ENCODE data around the gene FBXO5.
A peak's percentile ranks its signal among the peaks of the same experiment; 100 is the strongest.
"Not testable (repeated sequence)": the region's sequence is repeated elsewhere in the genome, so short reads cannot be mapped to it uniquely, and the experiment has no call there.

Gene FBXO5

DNA sequence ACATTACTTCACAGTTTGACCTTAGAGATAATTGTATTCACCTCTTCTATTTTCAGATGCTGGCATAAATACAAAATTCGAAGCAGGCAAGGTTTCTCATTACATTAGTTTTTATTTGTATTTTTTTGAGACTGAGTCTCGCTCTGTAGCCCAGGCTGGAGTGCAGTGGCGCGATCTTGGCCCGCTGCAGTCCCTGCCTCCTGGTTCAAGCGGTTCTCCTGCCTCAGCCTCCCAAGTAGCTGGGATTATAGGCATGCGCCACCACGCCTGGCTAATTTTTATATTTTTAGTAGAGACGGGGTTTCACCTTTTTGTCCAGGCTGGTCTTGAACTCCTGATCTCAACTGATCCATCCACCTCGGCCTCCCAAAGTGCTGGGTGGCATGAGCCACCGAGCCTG, 2.5 kb upstream of the FBXO5 start:
- not testable (repeated sequence) for DNase-seq

GRCh38 chr6:152984513-152984872, 1.7 kb upstream of the FBXO5 start:
- no peak for DNase-seq

- peak; percentile 44 for DNase-seq
Measured at GRCh38 chr6:152983637-152984512, 1.0 kb upstream of the FBXO5 start.

DNA sequence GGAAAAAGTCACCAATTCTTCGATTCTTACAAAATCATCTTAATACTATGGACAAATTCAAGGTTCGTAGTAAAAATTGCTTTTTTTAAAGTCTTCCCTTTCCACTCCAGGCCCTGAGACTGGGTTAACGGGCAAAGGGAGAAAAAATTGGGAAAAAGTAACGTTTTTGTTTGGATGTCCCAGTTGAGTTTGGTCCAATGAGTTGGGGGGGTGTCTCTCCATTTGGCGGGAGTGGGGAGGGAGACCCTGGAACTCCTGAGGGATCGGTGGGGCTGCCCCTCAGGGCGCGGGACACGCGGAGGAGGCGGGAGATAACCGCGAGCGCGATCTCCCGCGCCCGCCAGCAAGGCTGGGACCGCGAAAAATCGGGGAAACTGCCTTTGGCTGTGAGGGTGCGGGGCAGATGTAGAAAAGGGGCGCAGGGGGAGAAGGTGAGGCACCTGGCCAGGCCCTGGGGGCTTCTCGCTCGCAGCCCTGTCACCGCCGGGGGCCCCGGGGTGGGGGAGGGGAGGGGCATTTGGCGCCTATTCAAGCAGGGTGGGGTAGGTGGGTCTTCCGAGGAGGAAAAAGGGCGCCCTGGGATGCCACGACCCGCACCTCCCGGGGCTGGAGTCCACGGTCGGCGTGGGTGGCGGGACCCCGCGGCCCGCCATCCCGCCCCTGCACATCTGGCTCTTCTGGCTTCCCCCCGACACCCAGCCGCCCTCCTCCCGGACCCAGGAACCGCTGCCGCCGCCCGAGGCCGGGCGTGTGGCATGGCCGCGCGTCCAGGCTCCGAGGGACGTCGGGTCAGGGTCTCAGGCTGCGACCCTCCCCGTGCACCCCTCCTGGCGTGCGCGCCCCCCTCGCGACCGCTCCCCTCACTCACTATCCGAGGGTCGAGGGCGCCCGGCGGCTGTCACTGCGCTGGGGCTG, 595 bp downstream of the FBXO5 start:
- peak; percentile 33 for DNase-seq

- no peak for DNase-seq
Measured at GRCh38 chr6:152981219-152981618, 1.6 kb downstream of the FBXO5 start.

- no peak for DNase-seq
Measured at GRCh38 chr6:152980656-152981055, 2.2 kb downstream of the FBXO5 start.

- no peak for DNase-seq
Measured at GRCh38 chr6:152979116-152979515, 3.7 kb downstream of the FBXO5 start.

- DNase-seq, result no peak
Measured at GRCh38 chr6:152978058-152978457, 4.8 kb downstream of the FBXO5 start.

GRCh38 chr6:152977556-152977955, 5.3 kb downstream of the FBXO5 start:
- no peak for DNase-seq

DNA sequence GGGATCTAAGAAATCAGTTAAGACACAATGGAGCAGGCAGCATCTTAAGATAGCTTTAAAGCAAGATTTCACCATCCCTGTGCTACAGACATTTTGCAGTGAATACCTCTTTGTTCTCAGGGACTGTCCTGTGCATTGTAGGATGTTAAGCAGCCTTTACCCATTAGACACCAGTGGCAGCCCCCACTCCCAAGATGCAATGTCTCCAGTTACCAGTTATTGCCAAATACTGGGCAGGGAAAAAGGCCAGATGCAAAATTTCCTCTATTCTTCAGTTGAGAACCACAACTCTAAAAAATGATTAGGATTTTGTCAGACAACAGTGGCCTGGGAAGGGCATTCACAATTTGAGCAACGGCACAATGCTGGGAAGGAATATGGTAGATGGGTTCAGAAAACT, 6.1 kb downstream of the FBXO5 start:
- DNase-seq, result no peak

DNA sequence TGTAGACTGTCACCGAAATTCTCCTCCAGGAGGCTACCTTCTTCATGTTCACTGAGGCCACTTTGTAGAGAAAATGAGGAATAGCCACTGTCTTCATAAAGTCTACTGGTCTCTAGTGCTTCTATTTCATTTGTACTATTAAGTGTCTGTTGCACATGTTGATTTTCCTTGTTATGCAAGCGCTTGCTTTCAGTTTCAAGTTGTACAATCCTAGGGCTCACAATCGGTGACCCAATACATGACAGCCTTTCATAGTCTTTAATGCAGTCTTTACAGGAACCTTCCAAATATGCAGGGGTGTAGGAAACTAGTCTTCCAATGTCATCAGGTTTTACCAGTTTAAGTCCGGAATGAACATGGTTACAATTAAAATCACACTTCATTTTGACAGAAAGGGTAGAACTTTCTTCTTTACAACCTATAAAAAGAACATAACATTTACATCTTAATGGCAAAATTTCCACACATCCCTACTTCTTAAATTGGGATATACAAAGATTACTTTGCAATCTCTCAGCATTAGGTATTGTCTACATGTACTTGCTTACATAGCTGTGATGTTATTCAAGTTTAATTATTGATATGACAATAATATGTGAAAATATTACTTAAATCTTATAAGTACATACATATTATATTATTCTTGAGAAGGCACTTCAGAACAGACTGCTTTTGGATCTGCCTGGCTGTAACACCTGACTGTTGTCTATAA, 7.5 kb downstream of the FBXO5 start:
- DNase-seq, result no peak

DNA sequence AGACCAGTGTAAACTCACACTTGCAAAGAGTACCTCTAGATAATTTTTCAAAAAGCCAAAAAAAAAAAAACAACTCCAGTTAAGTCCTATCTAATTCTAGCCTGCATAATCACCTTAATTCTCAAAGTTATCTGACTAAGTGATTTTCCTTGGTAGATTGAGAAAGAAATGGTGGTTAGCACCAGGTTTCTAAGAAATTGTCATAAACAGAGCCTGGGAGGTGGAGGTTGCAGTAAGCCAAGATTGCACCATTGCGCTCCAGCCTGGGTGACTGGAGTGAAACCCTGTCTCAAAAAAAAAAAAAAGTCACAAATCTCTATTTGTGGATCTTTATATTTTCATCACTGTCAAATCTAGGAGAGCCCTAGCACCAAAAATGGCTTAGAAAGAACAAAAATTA, 8.9 kb downstream of the FBXO5 start:
- DNase-seq, result no peak

GRCh38 chr6:152969688-152970418, 13.0 kb downstream of the FBXO5 start:
- DNase-seq, result no peak

DNA sequence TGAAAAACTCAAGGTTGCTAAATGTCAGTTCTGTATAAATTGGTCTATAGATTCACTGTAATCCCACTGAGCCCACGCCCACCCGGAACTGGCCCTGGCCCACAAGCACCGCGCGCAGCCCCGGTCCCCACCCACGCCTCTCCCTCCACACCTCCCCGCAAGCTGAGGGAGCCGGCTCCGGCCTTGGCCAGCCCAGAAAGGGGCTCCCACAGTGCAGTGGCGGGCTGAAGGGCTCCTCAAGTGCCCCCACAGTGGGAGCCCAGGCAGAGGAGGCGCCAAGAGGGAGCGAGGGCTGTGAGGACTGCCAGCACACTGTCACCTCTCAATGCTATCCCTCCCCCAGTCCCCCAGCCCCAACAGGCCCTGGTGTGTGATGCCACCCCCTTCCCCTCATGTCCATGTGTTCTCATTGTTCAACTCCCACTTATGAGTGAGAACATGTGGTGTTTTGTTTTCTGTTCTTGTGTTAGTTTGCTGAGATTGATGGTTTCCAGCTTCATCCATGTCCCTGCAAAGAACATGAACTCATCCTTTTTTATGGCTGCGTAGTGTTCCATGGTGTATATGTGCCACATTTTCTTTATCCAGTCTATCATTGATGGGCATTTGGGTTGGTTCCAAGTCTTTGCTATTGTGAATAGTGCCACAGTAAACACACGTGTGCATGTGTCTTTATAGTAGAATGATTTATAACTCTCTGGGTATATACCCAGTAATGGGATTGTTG, 16.5 kb downstream of the FBXO5 start:
- not testable (repeated sequence) for DNase-seq

DNA sequence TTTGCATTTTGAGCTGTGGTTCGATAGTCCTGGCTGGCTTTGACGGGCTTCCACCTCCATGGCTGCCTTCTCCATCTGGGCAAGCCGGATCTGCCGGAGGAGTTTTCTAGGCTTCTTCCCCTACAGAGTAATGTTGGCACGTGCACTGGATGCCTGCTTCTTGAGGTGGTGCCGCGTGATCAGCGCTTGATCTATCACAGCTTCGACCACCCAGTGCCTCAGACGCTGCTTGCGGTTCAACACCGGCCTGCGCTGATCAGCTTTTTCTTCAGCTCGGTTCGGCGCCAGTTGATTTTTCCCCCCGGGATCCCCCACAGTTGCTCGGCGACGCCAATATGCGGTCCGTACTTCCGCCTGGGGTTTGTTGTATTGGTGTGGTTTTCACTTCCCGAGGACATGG, 23.5 kb downstream of the FBXO5 start:
- DNase-seq, result no peak

- DNase-seq, result no peak
Measured at GRCh38 chr6:152957796-152958195, 25.0 kb downstream of the FBXO5 start.

- DNase-seq, result no peak
Measured at GRCh38 chr6:152954443-152954842, 28.4 kb downstream of the FBXO5 start.

DNA sequence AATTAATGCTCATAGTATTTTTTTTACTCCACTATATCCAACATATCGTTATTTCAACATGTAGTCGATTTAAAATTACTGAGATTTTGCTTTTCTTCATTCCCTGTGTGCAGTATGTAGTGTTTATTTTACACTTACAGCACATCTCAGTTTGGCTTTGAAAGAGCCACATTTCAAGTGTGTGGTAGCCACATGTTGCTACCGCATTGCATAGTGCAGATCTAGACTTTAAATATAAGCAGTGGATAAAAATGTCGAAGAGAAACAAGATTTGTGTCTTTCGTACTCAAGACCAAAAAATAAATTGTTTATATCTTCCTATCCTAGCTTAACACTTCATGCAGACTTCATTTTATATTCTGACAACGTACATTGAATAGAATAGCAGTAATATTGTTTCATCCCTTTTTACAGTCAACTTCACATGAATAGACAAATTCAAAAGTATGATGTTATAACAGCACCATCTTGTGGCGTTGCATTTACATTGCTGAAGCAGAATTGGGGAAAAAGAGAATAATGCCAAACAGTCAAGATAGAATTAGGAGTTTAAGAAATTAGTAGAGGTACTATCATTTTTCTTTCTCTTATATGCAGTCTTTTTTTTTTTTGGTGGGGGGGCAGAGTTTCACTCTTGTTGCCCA, 29.9 kb downstream of the FBXO5 start:
- DNase-seq, result peak; percentile 27

DNA sequence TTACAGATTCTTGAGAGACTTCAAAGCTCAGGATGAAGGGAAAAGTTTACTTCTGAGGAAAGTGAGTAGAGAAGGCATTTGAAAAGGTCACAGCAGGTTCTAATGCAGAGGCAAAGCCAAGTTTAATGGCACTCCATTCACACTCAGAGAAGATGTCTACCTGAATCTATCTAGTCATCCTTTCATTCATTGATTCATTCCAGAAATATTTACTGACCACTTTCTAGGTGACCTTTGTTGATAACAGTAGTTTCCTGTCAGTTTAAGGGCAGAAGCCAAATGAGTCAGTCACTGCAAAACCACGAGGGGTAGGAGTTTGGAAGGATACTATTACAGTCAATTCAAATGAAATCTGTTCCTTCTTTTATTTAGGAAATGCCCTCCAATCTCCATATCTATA, 30.8 kb downstream of the FBXO5 start:
- no peak for DNase-seq

GRCh38 chr6:152950240-152950639, 32.6 kb downstream of the FBXO5 start:
- DNase-seq, result no peak

DNA sequence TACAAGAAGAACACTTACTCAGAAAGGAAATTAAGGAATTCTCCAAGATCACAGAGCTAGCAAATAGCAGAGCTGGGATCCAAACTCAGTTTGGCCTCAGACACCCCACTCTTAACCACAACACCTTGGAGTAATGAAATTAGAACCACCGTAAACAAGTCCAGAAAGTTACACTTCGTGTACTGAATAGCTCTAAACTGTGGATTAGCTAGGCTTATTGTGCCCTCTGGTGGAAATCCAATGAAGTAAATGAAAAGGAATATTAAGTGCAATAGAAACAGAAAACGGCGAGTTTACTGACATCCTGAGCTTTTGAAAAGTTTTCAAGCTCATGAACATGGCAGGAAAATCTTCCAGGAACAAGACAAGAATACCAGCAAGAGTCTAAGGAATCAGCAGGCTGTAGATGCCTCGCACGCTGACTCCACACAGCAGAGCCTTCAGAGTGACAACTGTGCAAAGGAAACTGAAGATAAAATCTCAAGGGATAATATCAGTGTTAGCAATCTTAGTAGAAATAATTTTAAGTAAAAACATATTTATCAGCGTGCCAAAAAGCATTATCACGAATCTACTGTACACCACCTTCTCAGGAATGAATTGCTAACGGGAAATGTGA, 34.6 kb downstream of the FBXO5 start:
- peak; percentile 44 for DNase-seq
